Measurements from ENCODE around the gene CLEC11A. TPM values are rescaled to one million over a fixed set of nuclear protein-coding genes. Genes with fewer than 3 reads are reported as not detected.

The CLEC11A gene
- total and polyA plus RNA-seq, 10 of the 15 experiments (the other 5 are each of a cell fraction or from before 2014, with no cell fraction given): not detected

DNA sequence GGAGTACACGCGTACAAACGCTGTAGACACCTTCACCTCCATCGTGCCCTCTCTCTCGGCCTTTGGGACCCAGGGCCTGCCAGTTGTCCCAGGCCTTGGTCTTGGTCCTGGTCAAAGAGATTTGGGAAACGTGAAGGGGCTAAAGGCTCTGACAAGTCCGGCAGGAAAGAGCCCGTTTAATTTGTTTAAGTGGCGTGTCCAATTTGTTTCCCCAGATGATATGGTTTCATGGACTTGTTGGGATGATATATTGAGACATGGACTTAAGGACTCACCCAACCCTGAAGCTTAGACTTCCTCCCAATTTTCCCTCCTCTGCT, 2.7 kb downstream of the CLEC11A start:
- no TSS peak for BruUV-seq (replicated peaks)
- in situ Hi-C loops (cut with MboI) (no loop called here), intact Hi-C loops (cut with micrococcal nuclease; ENCODE audit: unreplicated experiment) (no loop called here)
- no peak overlapping the region for H3K4me3 ChIP-seq
- no peaks in the 10 kb centered on the region for H4K20me1 ChIP-seq (ENCODE audit: control insufficient read depth, insufficient read depth)
- no peak for ATAC-seq
- FAIRE-seq: no peak
- no peak overlapping the region for H3K4me2 ChIP-seq (ENCODE audit: control insufficient read depth, insufficient read depth)
- H3K27me3 ChIP-seq (replicated peaks in 1 of 2; ENCODE audit: control insufficient read depth in 2 of 2, insufficient read depth in 2 of 2, low read length in 1 of 2): peaks cover 2 to 5% of the 10 kb centered on the region in 2 experiments; a peak in 3 of 4 replicates
- WGBS (ENCODE audit: insufficient coverage, insufficient replicate concordance, low lambda C conversion rate, missing lambda C conversion rate): 63% methylated on average over 9 of the region's 9 CpGs
- no peaks in the 10 kb centered on the region for H3K36me3 ChIP-seq (ENCODE audit: control insufficient read depth in 2 of 2, insufficient read depth in 2 of 2, low read length in 1 of 2)
- no peak overlapping the region for H3K27ac ChIP-seq (ENCODE audit: control insufficient read depth, insufficient read depth)
- peaks cover 1% of the 10 kb centered on the region; the same call in 2 of the 3 replicates for H3K9me3 ChIP-seq (replicated peaks; ENCODE audit: control insufficient read depth, insufficient read depth, low read length)
- H3K9ac ChIP-seq (ENCODE audit: control insufficient read depth, insufficient read depth, low read length): no peak overlapping the region
- no peak overlapping the region for H2AFZ ChIP-seq (ENCODE audit: control insufficient read depth, low read depth, low read length)
- ChIA-PET POLR2A (no interaction called here), SMC1A (ENCODE audit: uncharacterized antibody, unreplicated experiment) (no interaction called here), CTCF (no interaction called here), RAD21 (ENCODE audit: unreplicated experiment) (no interaction called here)
- TF ChIP-seq CREM (IDR thresholded peaks at IDR 0.05; ENCODE audit: low read depth) (no peak), BRCA1 (IDR thresholded peaks at IDR 0.05; ENCODE audit: low read depth, low read length) (no peak), IRF4 (IDR thresholded peaks at IDR 0.05; ENCODE audit: low read depth, low read length) (no peak), RAD21 (IDR thresholded peaks at IDR 0.05; ENCODE audit: insufficient read depth, low read depth, low read length) (no peak), TARDBP (IDR thresholded peaks at IDR 0.05; ENCODE audit: borderline replicate concordance) (no peak), HDAC6 (IDR thresholded peaks at IDR 0.05; ENCODE audit: unreplicated experiment) (no peak)
- H3K4me1 ChIP-seq (ENCODE audit: control insufficient read depth, insufficient read depth, low read length): no peaks in the 10 kb centered on the region
- H3K79me2 ChIP-seq (ENCODE audit: control insufficient read depth, insufficient read depth, low read length): no peaks in the 10 kb centered on the region
- DNase-seq (ENCODE audit: low read depth, low spot score): no peak

- no peak overlapping the region for H3K27ac ChIP-seq (ENCODE audit: control insufficient read depth, insufficient read depth)
- peaks cover 2 to 5% of the 10 kb centered on the region in 2 experiments; a peak in 3 of 4 replicates for H3K27me3 ChIP-seq (replicated peaks in 1 of 2; ENCODE audit: control insufficient read depth in 2 of 2, insufficient read depth in 2 of 2, low read length in 1 of 2)
- ChIA-PET POLR2A (interaction anchor here (0.7 kb wide), 1 partner anchor 104 kb away, joined by 3 read pairs; no protein-coding TSS in a partner anchor), RAD21 (ENCODE audit: unreplicated experiment) (no interaction called here), CTCF (no interaction called here), SMC1A (ENCODE audit: uncharacterized antibody, unreplicated experiment) (no interaction called here)
- in situ Hi-C loops (cut with MboI): no loop called here
- no peak overlapping the region for H3K9ac ChIP-seq (ENCODE audit: control insufficient read depth, insufficient read depth, low read length)
- H2AFZ ChIP-seq (ENCODE audit: control insufficient read depth, low read depth, low read length): no peak overlapping the region
- H4K20me1 ChIP-seq (ENCODE audit: control insufficient read depth, insufficient read depth): no peaks in the 10 kb centered on the region
- H3K4me1 ChIP-seq (ENCODE audit: control insufficient read depth, insufficient read depth, low read length): no peaks in the 10 kb centered on the region
- ATAC-seq (no peak), DNase-seq (ENCODE audit: low read depth, low spot score) (no peak), FAIRE-seq (no peak)
- no peaks in the 10 kb centered on the region for H3K79me2 ChIP-seq (ENCODE audit: control insufficient read depth, insufficient read depth, low read length)
- BruUV-seq (replicated peaks): no TSS peak
- H3K36me3 ChIP-seq (ENCODE audit: control insufficient read depth in 2 of 2, insufficient read depth in 2 of 2, low read length in 1 of 2): no peaks in the 10 kb centered on the region
- no peak overlapping the region for H3K4me2 ChIP-seq (ENCODE audit: control insufficient read depth, insufficient read depth)
- H3K4me3 ChIP-seq: no peak overlapping the region
- 47% methylated on average over 35 of the region's 39 CpGs for WGBS (ENCODE audit: insufficient coverage, insufficient replicate concordance, low lambda C conversion rate, missing lambda C conversion rate)
- intact Hi-C loops (cut with micrococcal nuclease; ENCODE audit: unreplicated experiment): no loop called here
- peaks cover 1% of the 10 kb centered on the region; the same call in 2 of the 3 replicates for H3K9me3 ChIP-seq (replicated peaks; ENCODE audit: control insufficient read depth, insufficient read depth, low read length)
- TF ChIP-seq GATAD2B (conservative IDR thresholded peaks at IDR 0.05; ENCODE audit: low read depth) (no peak), ATF3 (IDR thresholded peaks at IDR 0.05; ENCODE audit: borderline replicate concordance, extremely low read depth, low read depth, low read length) (no peak), ZSCAN29 (IDR thresholded peaks at IDR 0.05) (no peak), RELA (IDR thresholded peaks at IDR 0.05; ENCODE audit: borderline replicate concordance, partially characterized antibody) (no peak), RB1 (IDR thresholded peaks at IDR 0.05; ENCODE audit: borderline replicate concordance) (no peak), HDAC2 (IDR thresholded peaks at IDR 0.05) (no peak)
- TF ChIP-seq, protein P1, sequence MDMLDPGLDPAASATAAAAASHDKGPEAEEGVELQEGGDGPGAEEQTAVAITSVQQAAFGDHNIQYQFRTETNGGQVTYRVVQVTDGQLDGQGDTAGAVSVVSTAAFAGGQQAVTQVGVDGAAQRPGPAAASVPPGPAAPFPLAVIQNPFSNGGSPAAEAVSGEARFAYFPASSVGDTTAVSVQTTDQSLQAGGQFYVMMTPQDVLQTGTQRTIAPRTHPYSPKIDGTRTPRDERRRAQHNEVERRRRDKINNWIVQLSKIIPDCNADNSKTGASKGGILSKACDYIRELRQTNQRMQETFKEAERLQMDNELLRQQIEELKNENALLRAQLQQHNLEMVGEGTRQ (IDR thresholded peaks at IDR 0.05; ENCODE audit: borderline replicate concordance, low read depth, low read length): no peak
- TF ChIP-seq, protein P2, sequence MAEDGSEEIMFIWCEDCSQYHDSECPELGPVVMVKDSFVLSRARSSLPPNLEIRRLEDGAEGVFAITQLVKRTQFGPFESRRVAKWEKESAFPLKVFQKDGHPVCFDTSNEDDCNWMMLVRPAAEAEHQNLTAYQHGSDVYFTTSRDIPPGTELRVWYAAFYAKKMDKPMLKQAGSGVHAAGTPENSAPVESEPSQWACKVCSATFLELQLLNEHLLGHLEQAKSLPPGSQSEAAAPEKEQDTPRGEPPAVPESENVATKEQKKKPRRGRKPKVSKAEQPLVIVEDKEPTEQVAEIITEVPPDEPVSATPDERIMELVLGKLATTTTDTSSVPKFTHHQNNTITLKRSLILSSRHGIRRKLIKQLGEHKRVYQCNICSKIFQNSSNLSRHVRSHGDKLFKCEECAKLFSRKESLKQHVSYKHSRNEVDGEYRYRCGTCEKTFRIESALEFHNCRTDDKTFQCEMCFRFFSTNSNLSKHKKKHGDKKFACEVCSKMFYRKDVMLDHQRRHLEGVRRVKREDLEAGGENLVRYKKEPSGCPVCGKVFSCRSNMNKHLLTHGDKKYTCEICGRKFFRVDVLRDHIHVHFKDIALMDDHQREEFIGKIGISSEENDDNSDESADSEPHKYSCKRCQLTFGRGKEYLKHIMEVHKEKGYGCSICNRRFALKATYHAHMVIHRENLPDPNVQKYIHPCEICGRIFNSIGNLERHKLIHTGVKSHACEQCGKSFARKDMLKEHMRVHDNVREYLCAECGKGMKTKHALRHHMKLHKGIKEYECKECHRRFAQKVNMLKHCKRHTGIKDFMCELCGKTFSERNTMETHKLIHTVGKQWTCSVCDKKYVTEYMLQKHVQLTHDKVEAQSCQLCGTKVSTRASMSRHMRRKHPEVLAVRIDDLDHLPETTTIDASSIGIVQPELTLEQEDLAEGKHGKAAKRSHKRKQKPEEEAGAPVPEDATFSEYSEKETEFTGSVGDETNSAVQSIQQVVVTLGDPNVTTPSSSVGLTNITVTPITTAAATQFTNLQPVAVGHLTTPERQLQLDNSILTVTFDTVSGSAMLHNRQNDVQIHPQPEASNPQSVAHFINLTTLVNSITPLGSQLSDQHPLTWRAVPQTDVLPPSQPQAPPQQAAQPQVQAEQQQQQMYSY (CRISPR knock-in tag; IDR thresholded peaks at IDR 0.05): no peak
Observed at GRCh38 chr19:50728084-50728737, 5.0 kb downstream of the CLEC11A start.
